GM23338 (cell line): ENCODE measurements around the gene ADPRHL1.

Source experiments
- EZH2 ChIP-seq: fragments of 200-600 bp; sonication (generic); IDR thresholded peaks from one replicate; pipeline ENCODE4 v1.8.0; 2017; ENCODE audit warnings: antibody characterized with exemption, mild to moderate bottlenecking, low read depth; ENCODE audit not compliant: unreplicated experiment
- EZH2phosphoT487 ChIP-seq: fragments of 200-600 bp; sonication (generic); IDR thresholded peaks from one replicate; pipeline ENCODE4 v1.8.1; 2018; ENCODE audit warnings: antibody characterized with exemption; ENCODE audit not compliant: unreplicated experiment
- POLR2AphosphoS5 ChIP-seq: IDR thresholded peaks from 2 replicates; pipeline ENCODE4 v1.6.1; 2016; ENCODE audit warnings: antibody characterized with exemption, low read depth
- TF ChIP-seq, protein P1 (sequence below), 2 experiments: fragments of 200-600 bp in 1 of 2; sonication (generic) in 1 of 2; conservative IDR thresholded peaks; 2 replicates each; pipeline versions ENCODE4 v1.5.1 to v1.6.1; 2016 to 2017; ENCODE audit warnings: antibody characterized with exemption in 2 of 2, low read depth in 2 of 2, mild to moderate bottlenecking in 2 of 2, moderate library complexity in 1 of 2
- TF ChIP-seq, protein P2 (sequence below): IDR thresholded peaks from one replicate; pipeline ENCODE4 v1.6.1; 2018; ENCODE audit warnings: antibody characterized with exemption; ENCODE audit not compliant: unreplicated experiment

DNA sequence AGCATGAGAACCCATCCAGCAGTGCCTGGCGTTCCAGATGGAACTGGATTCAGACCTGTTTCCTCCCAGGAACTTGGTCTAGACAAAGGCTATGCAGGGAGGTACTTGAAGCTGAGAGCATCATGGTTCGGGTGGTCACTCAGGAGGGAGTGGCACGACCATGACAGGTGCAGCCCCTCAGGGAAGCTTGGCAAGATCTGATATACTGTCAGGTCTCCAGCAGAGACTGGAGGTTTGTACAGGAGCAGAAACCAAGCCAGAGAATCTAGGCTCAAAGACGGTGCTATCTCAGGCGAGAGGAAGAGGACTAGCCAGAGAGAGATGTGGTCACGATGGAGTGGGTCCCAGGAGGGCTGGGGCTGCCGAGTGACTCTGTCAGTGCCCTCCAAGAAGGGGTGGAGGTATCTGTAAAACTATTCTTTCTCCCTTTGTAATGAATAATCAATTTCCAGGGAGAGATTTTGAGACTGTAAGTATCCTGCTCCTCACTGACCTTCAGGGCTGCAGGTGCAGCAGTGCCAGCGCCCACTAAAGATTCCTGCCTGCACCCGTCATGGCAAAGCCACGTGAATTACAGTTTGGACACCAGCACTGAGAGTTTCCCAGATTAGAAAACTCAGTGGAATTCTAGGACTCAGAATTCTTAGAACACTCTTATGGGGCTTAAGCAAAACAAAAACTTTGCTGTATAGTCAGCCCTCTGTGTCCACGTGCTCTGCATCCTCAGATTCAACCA lies 47.4 kb upstream of the ADPRHL1 start:
- TF ChIP-seq, protein P1, sequence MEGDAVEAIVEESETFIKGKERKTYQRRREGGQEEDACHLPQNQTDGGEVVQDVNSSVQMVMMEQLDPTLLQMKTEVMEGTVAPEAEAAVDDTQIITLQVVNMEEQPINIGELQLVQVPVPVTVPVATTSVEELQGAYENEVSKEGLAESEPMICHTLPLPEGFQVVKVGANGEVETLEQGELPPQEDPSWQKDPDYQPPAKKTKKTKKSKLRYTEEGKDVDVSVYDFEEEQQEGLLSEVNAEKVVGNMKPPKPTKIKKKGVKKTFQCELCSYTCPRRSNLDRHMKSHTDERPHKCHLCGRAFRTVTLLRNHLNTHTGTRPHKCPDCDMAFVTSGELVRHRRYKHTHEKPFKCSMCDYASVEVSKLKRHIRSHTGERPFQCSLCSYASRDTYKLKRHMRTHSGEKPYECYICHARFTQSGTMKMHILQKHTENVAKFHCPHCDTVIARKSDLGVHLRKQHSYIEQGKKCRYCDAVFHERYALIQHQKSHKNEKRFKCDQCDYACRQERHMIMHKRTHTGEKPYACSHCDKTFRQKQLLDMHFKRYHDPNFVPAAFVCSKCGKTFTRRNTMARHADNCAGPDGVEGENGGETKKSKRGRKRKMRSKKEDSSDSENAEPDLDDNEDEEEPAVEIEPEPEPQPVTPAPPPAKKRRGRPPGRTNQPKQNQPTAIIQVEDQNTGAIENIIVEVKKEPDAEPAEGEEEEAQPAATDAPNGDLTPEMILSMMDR (conservative IDR thresholded peaks at IDR 0.05; ENCODE audit: low read depth in 2 of 2), result no peak
- TF ChIP-seq, protein P2, sequence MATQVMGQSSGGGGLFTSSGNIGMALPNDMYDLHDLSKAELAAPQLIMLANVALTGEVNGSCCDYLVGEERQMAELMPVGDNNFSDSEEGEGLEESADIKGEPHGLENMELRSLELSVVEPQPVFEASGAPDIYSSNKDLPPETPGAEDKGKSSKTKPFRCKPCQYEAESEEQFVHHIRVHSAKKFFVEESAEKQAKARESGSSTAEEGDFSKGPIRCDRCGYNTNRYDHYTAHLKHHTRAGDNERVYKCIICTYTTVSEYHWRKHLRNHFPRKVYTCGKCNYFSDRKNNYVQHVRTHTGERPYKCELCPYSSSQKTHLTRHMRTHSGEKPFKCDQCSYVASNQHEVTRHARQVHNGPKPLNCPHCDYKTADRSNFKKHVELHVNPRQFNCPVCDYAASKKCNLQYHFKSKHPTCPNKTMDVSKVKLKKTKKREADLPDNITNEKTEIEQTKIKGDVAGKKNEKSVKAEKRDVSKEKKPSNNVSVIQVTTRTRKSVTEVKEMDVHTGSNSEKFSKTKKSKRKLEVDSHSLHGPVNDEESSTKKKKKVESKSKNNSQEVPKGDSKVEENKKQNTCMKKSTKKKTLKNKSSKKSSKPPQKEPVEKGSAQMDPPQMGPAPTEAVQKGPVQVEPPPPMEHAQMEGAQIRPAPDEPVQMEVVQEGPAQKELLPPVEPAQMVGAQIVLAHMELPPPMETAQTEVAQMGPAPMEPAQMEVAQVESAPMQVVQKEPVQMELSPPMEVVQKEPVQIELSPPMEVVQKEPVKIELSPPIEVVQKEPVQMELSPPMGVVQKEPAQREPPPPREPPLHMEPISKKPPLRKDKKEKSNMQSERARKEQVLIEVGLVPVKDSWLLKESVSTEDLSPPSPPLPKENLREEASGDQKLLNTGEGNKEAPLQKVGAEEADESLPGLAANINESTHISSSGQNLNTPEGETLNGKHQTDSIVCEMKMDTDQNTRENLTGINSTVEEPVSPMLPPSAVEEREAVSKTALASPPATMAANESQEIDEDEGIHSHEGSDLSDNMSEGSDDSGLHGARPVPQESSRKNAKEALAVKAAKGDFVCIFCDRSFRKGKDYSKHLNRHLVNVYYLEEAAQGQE, result no peak
- TF ChIP-seq POLR2AphosphoS5, result no peak
- no peak for TF ChIP-seq EZH2
- TF ChIP-seq EZH2phosphoT487, result no peak
